H9 (cell line): ENCODE measurements around the gene AFDN. TPM values are rescaled to one million over a fixed set of nuclear protein-coding genes. Genes with fewer than 3 reads are reported as not detected.

Experiments
- DNase-seq: peaks from one replicate; pipeline ENCODE4 v3.0.0-alpha.2; 2017
- H2AFZ ChIP-seq: one replicate; pipeline ENCODE4 v1.6.1; 2013; ENCODE audit warnings: mild to moderate bottlenecking, low read length, control low read depth, moderate library complexity
- H2AK5ac ChIP-seq: 2 replicates; pipeline ENCODE4 v1.6.1; 2013; ENCODE audit warnings: low read length, control low read depth, mixed read lengths; ENCODE audit not compliant: insufficient read length
- H2BK120ac ChIP-seq: one replicate; pipeline ENCODE4 v1.6.1; 2013; ENCODE audit warnings: low read depth, mild to moderate bottlenecking, low read length, control low read depth, inconsistent platforms; ENCODE audit not compliant: poor library complexity, severe bottlenecking
- H2BK12ac ChIP-seq: 2 replicates; pipeline ENCODE4 v1.6.1; 2013; ENCODE audit warnings: low read length, control low read depth, mixed read lengths, low read depth; ENCODE audit not compliant: insufficient read length
- H2BK15ac ChIP-seq: 2 replicates; pipeline ENCODE4 v1.6.1; 2013; ENCODE audit warnings: low read depth, low read length, control low read depth
- H2BK20ac ChIP-seq: one replicate; pipeline ENCODE4 v1.6.1; 2013; ENCODE audit warnings: low read depth, mild to moderate bottlenecking, low read length, control low read depth, inconsistent platforms; ENCODE audit not compliant: poor library complexity, severe bottlenecking
- H2BK5ac ChIP-seq: 2 replicates; pipeline ENCODE4 v1.6.1; 2013; ENCODE audit warnings: low read length, control low read depth, mixed read lengths; ENCODE audit not compliant: insufficient read length
- H3K14ac ChIP-seq: 2 replicates; pipeline ENCODE4 v1.6.1; 2013; ENCODE audit warnings: low read length, control low read depth; ENCODE audit not compliant: insufficient read depth
- H3K18ac ChIP-seq: 2 replicates; pipeline ENCODE4 v1.6.1; 2013; ENCODE audit warnings: low read depth, mild to moderate bottlenecking, mixed read lengths, low read length, control low read depth; ENCODE audit not compliant: insufficient read length
- H3K23ac ChIP-seq: 2 replicates; pipeline ENCODE4 v1.6.1; 2013; ENCODE audit warnings: low read length, control low read depth, mixed read lengths, low read depth; ENCODE audit not compliant: insufficient read length
- H3K23me2 ChIP-seq: 2 replicates; pipeline ENCODE4 v1.6.1; 2013; ENCODE audit warnings: low read depth, mild to moderate bottlenecking, mixed read lengths, low read length, control low read depth; ENCODE audit not compliant: insufficient read length, poor library complexity, severe bottlenecking
- H3K27ac ChIP-seq: 2 replicates; pipeline ENCODE4 v1.5.1; 2013; ENCODE audit warnings: low read length, control low read depth, mixed read lengths, low read depth; ENCODE audit not compliant: insufficient read length
- H3K27me3 ChIP-seq: 2 replicates; pipeline ENCODE4 v1.6.1; 2013; ENCODE audit warnings: low read length, control low read depth, inconsistent platforms; ENCODE audit not compliant: insufficient read depth
- H3K4ac ChIP-seq: 2 replicates; pipeline ENCODE4 v1.6.1; 2013; ENCODE audit warnings: low read depth, mild to moderate bottlenecking, control low read depth, inconsistent platforms, low read length, moderate library complexity
- H3K4me1 ChIP-seq: 2 replicates; pipeline ENCODE4 v1.6.1; 2013; ENCODE audit warnings: low read length, control low read depth, inconsistent platforms; ENCODE audit not compliant: insufficient read depth
- H3K4me2 ChIP-seq: 2 replicates; pipeline ENCODE4 v1.6.1; 2013; ENCODE audit warnings: low read length, control low read depth, mixed read lengths; ENCODE audit not compliant: insufficient read length, insufficient read depth
- H3K56ac ChIP-seq: 2 replicates; pipeline ENCODE4 v1.6.1; 2013; ENCODE audit warnings: low read depth, mild to moderate bottlenecking, mixed read lengths, low read length, control low read depth; ENCODE audit not compliant: insufficient read length
- H3K79me1 ChIP-seq: 2 replicates; pipeline ENCODE4 v1.6.1; 2013; ENCODE audit warnings: low read depth, mild to moderate bottlenecking, moderate library complexity, low read length, control low read depth, inconsistent platforms; ENCODE audit not compliant: insufficient read depth, poor library complexity, severe bottlenecking
- H3K79me2 ChIP-seq: 2 replicates; pipeline ENCODE4 v1.6.1; 2013; ENCODE audit warnings: low read length, control low read depth, inconsistent platforms; ENCODE audit not compliant: insufficient read depth
- H3K9ac ChIP-seq: 2 replicates; pipeline ENCODE4 v1.6.1; 2013; ENCODE audit warnings: low read length, control low read depth, mixed read lengths; ENCODE audit not compliant: insufficient read length; ENCODE audit errors: extremely low read depth
- H3K9me3 ChIP-seq: one replicate; pipeline ENCODE4 v1.6.1; 2013; ENCODE audit warnings: low read depth, low read length, inconsistent platforms; ENCODE audit not compliant: control insufficient read depth
- H3T11ph ChIP-seq: one replicate; pipeline ENCODE4 v1.6.1; 2013; ENCODE audit warnings: mild to moderate bottlenecking, low read length, control low read depth, inconsistent platforms
- H4K20me1 ChIP-seq: one replicate; pipeline ENCODE4 v1.6.1; 2013; ENCODE audit not compliant: control insufficient read depth, insufficient read length, insufficient read depth
- H4K5ac ChIP-seq: 2 replicates; pipeline ENCODE4 v1.6.1; 2013; ENCODE audit warnings: low read depth, mild to moderate bottlenecking, mixed read lengths, low read length, control low read depth; ENCODE audit not compliant: insufficient read length
- H4K8ac ChIP-seq: replicated peaks from 2 replicates; pipeline ENCODE4 v1.6.1; 2013; ENCODE audit warnings: low read length, control low read depth, mixed read lengths, low read depth; ENCODE audit not compliant: insufficient read length
- H4K91ac ChIP-seq: 2 replicates; pipeline ENCODE4 v1.6.1; 2013; ENCODE audit warnings: low read depth, mild to moderate bottlenecking, moderate library complexity, mixed read lengths, low read length, control low read depth; ENCODE audit not compliant: insufficient read length
- H3K27ac Mint-ChIP-seq, 3 experiments: 2 replicates in 2 of 3; 3 replicates in 1 of 3; pipeline ENCODE4 v1.8.0; 2020 to 2021; ENCODE audit warnings: mixed read lengths in 3 of 3, mild to moderate bottlenecking in 1 of 3, moderate library complexity in 1 of 3
- H3K27me3 Mint-ChIP-seq: 2 replicates; pipeline ENCODE4 v1.8.0; 2021; ENCODE audit warnings: low read depth, mild to moderate bottlenecking, moderate library complexity, mixed read lengths
- H3K36me3 Mint-ChIP-seq, 3 experiments: 2 replicates in 2 of 3; 3 replicates in 1 of 3; pipeline ENCODE4 v1.8.0; 2020 to 2021; ENCODE audit warnings: low read depth in 3 of 3, mixed read lengths in 3 of 3; ENCODE audit not compliant: insufficient read depth in 1 of 3
- H3K4me1 Mint-ChIP-seq, 2 experiments: 2 replicates each; pipeline ENCODE4 v1.8.0; 2020; ENCODE audit warnings: mixed read lengths in 2 of 2
- H3K4me3 Mint-ChIP-seq, 2 experiments: 2 replicates in 1 of 2; 3 replicates in 1 of 2; pipeline ENCODE4 v1.8.0; 2020 to 2021; ENCODE audit warnings: mild to moderate bottlenecking in 2 of 2, mixed read lengths in 2 of 2, moderate library complexity in 1 of 2
- H3K9me3 Mint-ChIP-seq, 2 experiments: 2 replicates in 1 of 2; 3 replicates in 1 of 2; pipeline ENCODE4 v1.8.0; 2020; ENCODE audit warnings: mild to moderate bottlenecking in 2 of 2, mixed read lengths in 2 of 2, moderate library complexity in 1 of 2
- WGBS: extraction: QIAGEN DNeasy Blood & Tissue Kit; methylation state at CpG from one replicate; pipeline ENCODE4 v1.1.7; 2013; ENCODE audit warnings: missing lambda C conversion rate, low lambda C conversion rate, mixed read lengths; ENCODE audit not compliant: insufficient read length; ENCODE audit errors: extremely low coverage; 5-methylcytosine and 5-hydroxymethylcytosine counted together
- total RNA-seq: library from RNA; stranded (reverse); gene quantifications from 2 replicates; pipeline ENCODE4 v1.2.1, GENCODE V29; 2021
- TF ChIP-seq, protein P1 (sequence below): fragments of 200-600 bp; sonication (generic); conservative IDR thresholded peaks from 3 replicates; pipeline ENCODE4 v1.8.0; 2021; ENCODE audit warnings: antibody characterized with exemption, mild to moderate bottlenecking

AFDN gene
- total RNA-seq, 1 experiment from 2014 or later, result 157 TPM

DNA sequence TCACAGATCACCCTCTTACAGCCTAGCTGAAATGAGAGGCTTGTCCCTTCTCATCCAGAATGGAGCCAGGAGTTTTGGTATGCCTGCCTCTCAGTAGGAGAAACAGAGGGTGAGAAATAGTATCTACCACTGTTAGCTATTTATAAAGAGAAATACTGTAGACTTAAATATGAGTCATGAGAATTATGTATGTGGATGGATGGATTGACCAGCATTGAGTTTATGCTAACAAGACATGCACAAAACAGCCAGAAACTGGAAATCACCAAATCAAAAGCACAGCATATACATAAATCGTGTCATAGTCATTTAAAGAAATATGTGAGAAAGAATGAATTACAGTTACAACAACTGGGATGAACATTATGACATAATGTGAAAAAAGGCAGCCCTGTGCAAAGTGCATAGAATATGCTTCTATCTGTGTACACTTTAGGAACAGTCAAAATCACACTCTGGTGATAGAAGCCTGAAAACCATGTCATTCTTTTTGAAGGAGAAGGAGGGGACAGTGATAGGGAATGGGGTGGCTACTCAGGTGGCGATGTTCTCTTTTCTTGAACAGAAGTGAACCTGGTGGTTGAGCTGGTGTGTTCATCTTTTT, 90.9 kb downstream of the AFDN start:
- no peaks in the 10 kb centered on the region for H3K4me1 ChIP-seq
- H3K9me3 Mint-ChIP-seq, result no peaks in the 10 kb centered on the region
- H2BK120ac ChIP-seq, result no peak overlapping the region
- no peaks in the 10 kb centered on the region for H3K79me1 ChIP-seq
- no peak overlapping the region for H2BK12ac ChIP-seq
- no peaks in the 10 kb centered on the region for H3K27me3 Mint-ChIP-seq
- no peak overlapping the region for H4K5ac ChIP-seq
- no peak overlapping the region for H2BK20ac ChIP-seq
- no peaks in the 10 kb centered on the region for H3K23me2 ChIP-seq
- H4K20me1 ChIP-seq, result no peaks in the 10 kb centered on the region
- H3K18ac ChIP-seq, result no peak overlapping the region
- H2BK15ac ChIP-seq, result no peak overlapping the region
- H3K56ac ChIP-seq, result no peak overlapping the region
- no peaks in the 10 kb centered on the region for H3K79me2 ChIP-seq
- H3K27me3 ChIP-seq, result no peaks in the 10 kb centered on the region
- H4K91ac ChIP-seq, result no peak overlapping the region
- WGBS, result no CpG with 5 or more reads among the region's 2 CpGs
- H3K36me3 Mint-ChIP-seq, result peaks cover 37 to 78% (median 77%) of the 10 kb centered on the region in 3 experiments; a peak in 6 of 7 replicates
- no peaks in the 10 kb centered on the region for H3K9me3 ChIP-seq
- no peak overlapping the region; a peak in 1 of 7 replicates for H3K27ac Mint-ChIP-seq
- 0 out of 4 replicates have a peak, but pooled peaks cover 0 to 2% of the 10 kb centered on the region in 2 experiments for H3K4me1 Mint-ChIP-seq
- TF ChIP-seq, protein P1, sequence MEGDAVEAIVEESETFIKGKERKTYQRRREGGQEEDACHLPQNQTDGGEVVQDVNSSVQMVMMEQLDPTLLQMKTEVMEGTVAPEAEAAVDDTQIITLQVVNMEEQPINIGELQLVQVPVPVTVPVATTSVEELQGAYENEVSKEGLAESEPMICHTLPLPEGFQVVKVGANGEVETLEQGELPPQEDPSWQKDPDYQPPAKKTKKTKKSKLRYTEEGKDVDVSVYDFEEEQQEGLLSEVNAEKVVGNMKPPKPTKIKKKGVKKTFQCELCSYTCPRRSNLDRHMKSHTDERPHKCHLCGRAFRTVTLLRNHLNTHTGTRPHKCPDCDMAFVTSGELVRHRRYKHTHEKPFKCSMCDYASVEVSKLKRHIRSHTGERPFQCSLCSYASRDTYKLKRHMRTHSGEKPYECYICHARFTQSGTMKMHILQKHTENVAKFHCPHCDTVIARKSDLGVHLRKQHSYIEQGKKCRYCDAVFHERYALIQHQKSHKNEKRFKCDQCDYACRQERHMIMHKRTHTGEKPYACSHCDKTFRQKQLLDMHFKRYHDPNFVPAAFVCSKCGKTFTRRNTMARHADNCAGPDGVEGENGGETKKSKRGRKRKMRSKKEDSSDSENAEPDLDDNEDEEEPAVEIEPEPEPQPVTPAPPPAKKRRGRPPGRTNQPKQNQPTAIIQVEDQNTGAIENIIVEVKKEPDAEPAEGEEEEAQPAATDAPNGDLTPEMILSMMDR, result no peak
- no peak overlapping the region for H3K4ac ChIP-seq
- no peak overlapping the region for H3K23ac ChIP-seq
- H3K27ac ChIP-seq, result no peak overlapping the region
- no peak overlapping the region for H3K4me3 Mint-ChIP-seq
- H4K8ac ChIP-seq, result no peak overlapping the region
- H2BK5ac ChIP-seq, result no peak overlapping the region
- no peak overlapping the region for H3K9ac ChIP-seq
- no peak overlapping the region for H2AK5ac ChIP-seq
- no peak overlapping the region for H3K4me2 ChIP-seq
- H3T11ph ChIP-seq, result no peak overlapping the region
- H3K14ac ChIP-seq, result no peak overlapping the region
- DNase-seq, result no peak
- H2AFZ ChIP-seq, result no peak overlapping the region
